GM19239 (cell line): Measurements from ENCODE around the gene ZCWPW2.
A peak's percentile ranks its signal among the peaks of the same experiment; 100 is the strongest.

Experiments used
- DNase-seq: peaks from one replicate; pipeline ENCODE4 v3.0.0; 2011; ENCODE audit warnings: low spot score; ENCODE audit not compliant: insufficient read length
- FAIRE-seq: peaks from 2 replicates; lab custom pipeline; 2011; peaks lifted over from hg19 to GRCh38; lab: Jason Lieb, UNC

Gene ZCWPW2, protein sequence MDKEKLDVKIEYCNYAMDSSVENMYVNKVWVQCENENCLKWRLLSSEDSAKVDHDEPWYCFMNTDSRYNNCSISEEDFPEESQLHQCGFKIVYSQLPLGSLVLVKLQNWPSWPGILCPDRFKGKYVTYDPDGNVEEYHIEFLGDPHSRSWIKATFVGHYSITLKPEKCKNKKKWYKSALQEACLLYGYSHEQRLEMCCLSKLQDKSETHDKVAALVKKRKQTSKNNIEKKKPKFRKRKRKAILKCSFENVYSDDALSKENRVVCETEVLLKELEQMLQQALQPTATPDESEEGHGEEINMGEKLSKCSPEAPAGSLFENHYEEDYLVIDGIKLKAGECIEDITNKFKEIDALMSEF

DNA sequence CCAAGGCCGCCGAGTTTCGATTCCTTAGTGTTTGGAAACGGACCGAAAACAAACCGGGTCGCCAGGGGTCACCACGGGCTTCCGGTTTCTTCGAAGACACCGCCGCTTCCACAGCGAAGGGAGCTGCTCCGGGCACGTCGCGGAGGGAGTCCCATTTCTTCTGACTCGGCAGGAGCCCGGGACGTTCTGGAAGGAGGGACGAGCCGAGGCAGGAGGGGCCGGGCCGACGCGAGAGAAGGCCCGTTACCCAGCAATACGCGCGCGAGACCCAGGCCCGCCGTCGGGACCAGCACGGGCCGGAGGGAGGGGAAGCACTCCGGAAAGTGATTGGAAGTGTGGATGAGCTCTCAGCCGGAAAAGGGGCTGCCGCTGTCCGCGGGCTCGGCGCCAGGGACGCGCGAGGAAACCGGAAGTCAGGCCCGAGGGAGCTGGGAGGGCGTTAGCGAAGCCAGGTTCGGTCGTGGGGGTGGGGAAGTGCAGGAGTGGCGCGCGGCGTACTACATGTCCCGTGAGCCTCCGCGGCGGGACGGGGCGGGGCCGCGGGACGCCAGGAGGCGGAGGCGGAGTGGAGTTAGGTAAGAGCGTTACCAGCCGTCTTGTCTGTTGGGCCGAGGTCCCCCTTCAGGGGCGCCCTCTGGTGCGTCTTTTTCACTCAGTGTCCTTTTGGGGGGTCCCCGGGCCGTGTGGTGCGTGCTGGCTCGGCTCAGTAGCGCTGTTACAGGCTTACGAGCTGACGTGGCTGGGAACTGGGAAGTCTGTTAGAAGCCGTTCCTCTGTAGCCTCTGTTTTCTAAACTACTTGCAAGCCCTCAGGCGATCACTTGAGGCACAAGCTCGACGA, at the start of gene ZCWPW2, which contains the start of gene AZI2:
TSS of gene ZCWPW2 (plus strand) at position 93 of the 840 bp plus-strand sequence. CDS start 64,348 bp downstream, outside the sequence.
TSS of gene AZI2 (minus strand) at position 196 of the 840 bp plus-strand sequence. CDS start 8,207 bp downstream, outside the sequence.
- DNase-seq (peak; percentile 37), FAIRE-seq (peak; percentile 98)

DNA sequence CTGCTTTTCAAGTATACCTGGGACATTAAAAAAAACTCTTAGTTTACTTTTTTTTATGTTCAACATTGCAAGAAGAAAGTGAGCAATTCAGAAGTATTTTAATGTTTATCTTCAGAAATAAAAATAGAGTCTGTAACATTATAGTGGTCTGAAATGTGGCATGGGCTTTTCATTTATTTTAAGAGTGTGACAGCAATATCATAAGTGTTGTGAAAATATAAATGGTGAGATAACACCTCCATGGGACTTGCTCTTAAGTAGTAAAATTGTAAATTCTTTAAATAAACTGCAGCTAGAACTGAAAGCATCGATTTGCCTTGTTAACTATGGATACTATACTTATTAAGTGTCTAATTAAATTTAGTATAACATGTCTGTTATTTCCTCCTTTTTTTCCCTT, 48.8 kb upstream of the ZCWPW2 start:
- no peak for DNase-seq
- FAIRE-seq, result no peak

DNA sequence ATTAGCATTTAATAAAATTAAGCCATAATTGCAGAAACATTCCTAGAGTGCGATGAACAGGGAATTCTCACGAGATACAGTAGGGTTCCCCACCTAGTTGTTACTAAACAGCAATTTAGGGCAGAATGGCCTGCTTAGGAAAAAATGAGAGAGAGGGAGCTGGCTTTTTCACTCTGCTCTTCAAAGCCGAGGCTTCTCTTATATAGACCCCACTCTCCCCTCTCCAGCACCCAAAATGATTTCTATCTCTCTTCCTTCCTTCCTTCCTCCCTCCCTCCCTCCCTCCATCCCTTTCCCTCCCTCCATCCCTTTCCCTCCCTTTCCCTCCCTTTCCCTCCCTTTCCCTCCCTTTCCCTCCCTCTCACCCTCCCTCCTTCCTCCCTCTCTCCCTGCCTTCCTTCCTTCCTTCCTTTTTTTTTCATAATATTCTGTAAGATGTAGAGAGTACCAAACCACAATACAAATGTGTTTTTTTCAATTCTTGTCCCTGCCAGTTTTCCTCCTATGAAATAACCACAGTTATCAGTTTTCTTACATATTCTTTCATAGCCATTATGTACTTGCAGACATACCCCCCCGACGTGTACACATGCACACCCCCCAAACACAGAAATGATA, 48.1 kb upstream of the ZCWPW2 start:
- no peak for FAIRE-seq

DNA sequence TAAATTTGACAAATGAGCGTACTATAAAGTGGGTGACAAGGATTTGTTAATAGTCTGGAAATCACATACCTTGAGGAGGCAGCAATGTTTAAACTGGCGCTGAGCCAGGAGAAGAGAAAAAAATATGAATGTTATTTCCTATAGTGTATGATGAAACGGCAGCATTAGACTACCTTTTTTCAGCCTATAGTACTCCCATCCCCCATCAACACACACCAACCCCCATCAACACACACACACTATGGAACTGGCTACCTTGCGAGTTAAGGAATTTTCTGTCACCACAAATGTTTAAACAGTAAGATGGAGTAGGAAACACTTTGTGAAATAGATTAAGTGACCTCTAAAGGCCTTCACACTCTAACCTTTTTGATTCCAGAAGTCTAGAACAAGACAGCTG, 46.8 kb upstream of the ZCWPW2 start:
- no peak for FAIRE-seq
- DNase-seq, result no peak

More for the DNA sequence above, 48.1 kb upstream of the ZCWPW2 start:
- DNase-seq, result no peak

DNA sequence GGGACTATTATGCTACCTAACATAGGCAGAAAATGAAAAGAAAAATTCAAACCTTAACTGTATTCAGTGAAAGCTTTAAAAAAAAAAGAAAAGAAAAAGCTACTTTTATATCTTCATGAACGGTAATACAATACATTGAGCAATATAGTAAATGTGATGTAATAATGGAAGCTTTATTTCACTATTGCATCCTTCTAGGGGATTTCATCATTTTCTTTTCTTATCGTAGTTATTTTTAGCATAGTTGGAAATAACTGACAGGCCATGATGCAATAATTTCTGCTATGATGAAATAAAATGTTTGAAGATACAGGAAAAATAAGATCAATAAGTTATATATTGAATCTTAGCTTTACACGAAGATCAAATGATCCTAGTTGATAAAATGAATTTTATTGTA, 40.3 kb upstream of the ZCWPW2 start:
- no peak for DNase-seq
- FAIRE-seq, result no peak

DNA sequence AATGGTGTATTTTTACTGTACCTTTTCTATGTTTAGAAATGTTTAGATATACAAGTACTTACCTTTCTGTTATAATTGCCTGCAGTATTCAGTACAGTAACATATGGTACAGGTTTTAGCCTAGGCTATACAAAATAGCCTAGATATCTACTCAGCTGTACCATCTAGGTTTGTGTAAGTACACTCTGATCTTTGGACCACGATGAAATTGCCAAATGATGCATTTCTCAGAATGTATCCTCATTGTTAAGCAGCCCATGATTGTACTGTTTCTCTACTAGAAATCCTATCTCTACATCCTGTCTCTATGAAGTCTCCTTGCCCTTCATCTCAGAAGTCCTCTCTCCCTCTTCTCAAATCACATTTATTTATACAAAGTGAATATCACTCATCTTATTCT, 32.8 kb upstream of the ZCWPW2 start:
- DNase-seq, result no peak
- no peak for FAIRE-seq

DNA sequence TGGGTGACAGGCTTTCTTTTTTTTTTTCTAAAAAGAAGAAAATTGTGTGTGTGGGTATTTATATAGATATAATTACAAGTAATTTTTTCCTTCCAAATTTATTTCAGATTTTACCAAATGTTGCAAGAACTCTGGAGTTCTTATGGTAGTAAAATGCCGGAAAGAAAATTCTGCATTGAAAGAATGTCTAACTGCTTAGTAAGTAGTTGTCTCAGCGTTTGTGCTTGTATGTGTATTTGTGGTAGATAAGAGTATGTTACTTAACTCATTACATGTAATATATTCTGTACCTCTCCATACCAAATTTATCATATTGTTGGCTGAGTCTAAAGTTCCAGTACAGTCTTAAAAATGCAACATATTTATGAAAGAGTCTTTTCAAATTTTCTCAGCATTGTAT, 32.3 kb upstream of the ZCWPW2 start:
- FAIRE-seq, result no peak
- no peak for DNase-seq

DNA sequence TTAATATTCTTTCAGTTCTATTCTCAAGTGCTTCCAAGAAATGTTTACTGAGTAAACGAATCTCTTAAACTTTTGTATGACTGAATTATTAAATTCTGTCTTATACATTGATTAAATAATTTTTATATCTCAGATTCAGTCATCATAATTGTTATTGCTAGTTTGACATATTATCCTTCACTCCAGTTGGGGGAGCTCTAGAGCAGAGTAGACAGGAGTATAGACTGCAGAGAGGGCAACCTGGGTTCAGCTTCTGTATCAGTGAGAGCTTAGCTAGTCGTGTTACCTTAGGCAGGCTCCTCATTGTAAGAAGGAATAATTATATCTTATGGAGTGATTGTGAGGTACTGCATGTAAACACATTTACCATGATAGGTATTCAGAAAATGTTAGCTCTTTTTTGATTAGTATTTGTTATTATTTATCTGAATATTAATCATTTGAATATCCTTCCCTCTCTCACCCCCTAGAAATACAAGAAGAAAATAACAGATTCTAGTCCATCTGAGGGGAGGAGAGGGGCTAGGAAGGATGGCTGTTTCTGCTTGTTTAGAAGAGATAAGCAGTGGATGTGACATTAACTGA, 31.0 kb upstream of the ZCWPW2 start:
- peak; percentile 8 for DNase-seq

DNA sequence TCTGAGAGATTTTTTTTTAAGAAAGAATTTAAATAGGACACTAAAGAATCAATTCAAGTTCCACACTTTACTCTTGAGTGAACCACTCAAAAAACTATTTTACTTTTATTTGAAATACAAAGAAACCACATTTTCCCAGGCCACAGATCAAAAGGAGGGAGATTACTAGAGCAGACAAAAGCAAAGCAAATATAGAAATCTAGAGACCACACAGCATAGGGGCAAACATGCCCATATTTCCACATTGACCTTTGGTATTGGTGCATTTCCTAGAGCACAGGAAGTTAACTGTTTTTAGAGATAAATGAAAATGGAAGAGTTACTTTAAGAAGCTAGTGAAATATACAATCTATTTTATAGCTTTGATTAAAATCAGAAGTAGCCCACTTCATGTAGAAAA, 27.5 kb upstream of the ZCWPW2 start:
- DNase-seq (no peak), FAIRE-seq (no peak)

More for the DNA sequence above, 31.0 kb upstream of the ZCWPW2 start:
- no peak for FAIRE-seq

DNA sequence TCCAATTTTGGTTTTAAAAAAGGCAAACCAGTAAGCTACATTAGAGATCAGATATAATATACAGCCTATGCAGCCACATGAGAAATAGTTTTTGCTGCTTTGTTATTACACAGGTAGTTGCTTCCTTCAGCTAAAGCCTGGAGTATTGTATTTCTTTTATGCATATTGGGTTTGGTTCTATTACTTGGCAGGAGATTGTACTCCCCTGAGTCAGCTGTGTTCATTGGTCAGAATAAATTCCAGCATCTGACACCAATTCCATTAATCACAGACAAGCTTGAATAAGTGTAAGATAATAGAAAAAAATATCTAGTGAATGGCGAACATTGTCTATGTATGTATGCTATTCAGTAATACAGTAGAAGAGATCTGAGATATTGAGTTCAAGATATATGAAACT, 26.1 kb upstream of the ZCWPW2 start:
- no peak for DNase-seq
- FAIRE-seq, result no peak

DNA sequence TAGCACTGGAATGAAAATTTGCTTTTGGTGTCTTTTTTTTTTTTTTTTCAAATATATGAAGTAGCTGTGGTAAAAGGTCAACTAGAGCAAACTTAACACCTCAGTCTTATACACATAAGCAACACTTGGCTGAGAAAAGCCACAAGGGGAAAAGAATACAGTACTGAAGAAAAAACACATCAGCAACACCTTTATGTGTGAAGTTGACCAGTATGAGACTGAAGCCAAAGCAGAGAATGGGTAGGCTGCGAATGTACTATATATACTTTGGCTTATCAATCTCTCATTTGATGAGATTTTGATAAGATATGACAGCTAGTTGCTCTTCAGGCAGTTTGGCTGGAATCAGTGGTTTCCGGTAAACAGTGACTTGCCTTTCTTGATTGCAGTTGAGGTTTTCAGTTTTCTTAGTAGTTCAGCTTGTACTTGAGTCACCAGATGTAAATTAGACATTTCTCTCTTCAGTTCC, 22.0 kb upstream of the ZCWPW2 start:
- FAIRE-seq, result peak; percentile 44

DNA sequence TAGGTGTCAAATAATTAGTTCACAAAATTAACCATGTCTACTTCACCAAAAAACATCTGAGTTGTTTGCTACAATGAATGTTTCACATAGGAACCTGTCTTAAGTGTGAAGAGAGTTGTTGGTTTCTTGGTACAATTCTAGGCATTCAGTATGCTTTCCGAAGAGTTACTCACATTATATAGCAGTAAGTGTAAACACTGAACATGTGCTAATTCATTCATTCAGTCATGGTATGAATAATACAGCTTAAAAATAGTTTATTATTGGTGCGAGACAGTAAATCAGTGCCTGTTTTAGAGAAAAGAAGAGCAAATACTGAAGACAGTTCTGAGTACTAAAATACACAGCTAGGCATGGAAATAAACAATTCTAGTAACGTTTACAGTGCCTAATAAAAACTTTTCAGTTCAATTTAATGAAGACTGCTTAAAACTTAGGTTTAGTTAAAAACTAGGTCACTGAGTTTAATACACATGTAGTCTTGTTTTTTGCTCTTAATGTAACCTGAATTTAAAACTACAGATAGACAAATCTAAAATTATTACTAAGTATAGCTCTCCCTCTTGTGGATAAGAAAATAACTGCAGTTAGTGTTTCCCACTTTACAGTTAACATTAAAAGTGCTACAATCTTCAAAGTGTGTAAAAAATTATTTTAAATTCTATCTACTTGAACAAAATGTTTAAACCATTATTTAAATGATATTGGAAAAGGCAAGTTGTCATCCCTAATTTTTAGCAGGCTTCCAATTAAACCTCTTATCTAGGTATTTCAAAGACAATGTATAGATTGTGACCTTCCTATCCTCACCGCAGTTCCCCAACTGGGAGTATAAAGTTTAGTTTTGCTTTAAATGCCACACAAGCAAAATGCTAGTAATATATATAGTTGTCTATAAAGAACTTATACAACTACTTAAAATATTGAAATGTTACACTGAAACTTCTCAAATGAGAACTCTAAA, 20.1 kb upstream of the ZCWPW2 start:
- FAIRE-seq, result no peak
- DNase-seq, result no peak

More for the DNA sequence above, 22.0 kb upstream of the ZCWPW2 start:
- DNase-seq, result no peak

DNA sequence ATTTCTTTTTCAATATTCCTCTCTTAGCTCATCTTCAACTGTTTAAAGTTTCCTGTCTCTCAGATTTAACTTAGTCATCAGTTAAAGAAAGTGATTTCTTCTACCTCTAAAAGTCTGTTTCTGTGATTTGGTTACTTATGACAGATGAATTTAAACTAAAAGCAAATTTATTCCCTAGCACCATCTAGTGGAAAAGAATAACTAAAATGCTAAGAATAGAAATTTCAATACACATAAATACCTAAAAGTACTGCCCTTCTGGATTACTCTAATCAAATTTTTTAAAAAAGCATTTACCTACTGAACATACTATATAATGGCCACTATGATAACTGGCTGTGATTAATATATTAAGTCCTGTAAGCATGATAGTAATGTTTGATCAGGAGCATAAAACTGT, 14.0 kb upstream of the ZCWPW2 start:
- DNase-seq, result no peak
- peak; percentile 69 for FAIRE-seq

DNA sequence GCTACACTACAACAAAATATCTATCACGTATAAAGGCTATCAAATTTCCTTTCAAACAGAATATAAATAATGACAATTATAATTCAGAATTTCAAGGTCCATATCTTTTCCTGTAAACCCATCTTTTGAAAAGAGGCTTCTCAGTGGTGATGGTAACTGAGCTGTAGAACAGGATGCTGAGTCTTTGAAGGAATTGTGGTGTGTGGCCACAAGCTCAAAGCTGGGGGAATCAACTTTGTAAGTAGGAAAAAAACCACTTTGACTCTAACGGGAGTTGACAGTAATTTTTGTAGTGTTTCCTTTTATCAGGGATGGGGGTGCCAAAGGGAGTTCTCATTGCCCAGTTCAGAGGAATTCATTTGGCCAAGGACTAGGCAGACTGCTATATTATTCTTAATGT, 13.3 kb upstream of the ZCWPW2 start:
- DNase-seq, result no peak
- FAIRE-seq, result no peak

DNA sequence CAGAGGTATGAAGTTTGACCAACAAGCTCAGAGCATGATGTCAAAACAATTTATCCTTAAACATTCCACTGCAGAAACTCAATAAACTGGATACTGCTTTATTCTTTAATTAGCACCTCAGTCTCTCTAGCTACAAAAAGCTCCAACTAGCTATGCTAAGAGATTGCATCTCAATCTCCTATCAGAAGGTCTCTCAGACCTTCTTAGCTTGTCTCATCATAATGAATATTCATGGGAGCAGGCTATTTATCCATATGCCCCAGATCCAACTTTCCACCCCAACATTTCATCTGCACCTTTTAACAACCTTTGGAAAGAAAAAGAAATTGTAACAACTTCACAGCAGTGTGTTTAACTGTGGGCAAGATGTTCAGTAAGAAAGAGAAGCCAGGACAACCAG, 11.3 kb upstream of the ZCWPW2 start:
- DNase-seq, result no peak
- FAIRE-seq, result no peak

DNA sequence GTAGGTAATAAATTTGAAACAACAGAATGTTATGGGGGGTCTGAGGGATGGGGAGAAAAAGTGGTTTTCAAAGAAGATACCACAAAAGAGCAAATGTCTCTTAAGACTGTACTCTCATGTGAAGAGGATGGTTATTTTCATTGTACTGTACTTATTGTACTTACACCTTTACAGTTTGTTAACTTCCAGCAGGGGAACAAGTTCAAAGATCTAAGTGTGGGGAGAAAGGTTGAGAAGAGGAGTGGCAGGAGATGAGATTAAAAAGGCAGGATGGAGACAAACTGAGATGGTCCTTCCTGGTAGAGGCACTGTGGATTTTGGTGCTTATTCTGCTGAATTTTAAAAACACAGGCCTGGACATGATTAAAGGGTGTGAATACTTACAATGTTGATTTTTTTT, 5.4 kb upstream of the ZCWPW2 start:
- FAIRE-seq (peak; percentile 14), DNase-seq (no peak)

DNA sequence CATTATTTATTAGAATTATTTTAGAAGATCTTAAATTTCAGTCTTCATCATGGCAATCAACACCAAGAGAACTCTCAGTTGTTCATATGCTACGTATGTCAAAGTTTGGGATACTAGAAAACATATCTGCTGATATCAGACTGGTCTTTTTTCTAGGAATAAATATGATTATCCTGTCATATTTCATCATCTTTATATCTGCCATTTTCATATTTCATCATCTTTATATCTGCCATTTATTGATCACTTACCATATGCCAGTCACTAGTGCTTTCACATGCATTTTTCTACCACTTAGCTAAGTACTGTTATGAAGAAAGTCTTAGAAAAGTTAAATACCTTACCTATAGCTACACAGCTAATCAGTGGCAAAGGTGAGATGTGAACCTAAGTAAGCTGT, 2.8 kb upstream of the ZCWPW2 start:
- no peak for FAIRE-seq

DNA sequence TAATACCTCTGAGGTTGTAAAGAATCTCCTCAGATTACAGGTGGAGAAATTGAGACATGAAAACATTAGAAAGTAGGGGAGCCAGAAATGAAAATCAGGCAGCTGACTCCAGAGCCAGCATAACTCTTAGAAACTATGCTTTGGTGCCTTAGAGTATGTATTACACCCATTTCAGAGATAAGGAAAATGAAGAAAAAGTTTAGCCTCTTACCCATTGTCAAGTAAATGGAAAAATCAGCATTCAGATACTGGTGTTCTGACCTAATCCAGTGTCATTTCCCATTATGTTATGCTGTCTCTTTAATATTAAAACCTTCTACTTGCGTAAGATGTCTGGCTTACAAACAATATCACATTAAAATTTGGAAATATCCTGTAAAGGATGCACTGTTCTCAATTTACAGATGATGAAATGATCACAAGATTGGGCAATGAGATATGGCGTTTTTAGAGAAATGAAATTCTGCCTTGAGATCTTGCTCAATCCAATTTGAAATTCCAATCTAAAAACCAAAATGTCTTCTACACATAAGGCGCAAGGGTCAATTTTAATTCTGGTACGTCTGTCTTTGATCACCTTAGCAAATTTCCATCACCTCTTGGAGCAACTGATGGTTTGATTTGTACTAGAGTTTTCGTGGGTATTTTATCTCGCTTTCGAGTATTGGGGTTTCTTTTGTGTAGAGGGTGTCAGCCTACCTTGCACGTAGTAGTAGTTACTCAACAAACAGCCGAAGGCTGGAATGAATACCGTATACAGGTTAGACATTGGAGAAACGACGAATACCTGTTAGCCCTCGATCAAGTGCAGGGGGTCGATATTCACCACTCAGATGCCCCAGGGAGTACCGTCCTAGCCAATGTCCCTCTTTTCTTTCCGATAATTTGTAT, 902 bp upstream of the ZCWPW2 start:
- DNase-seq (no peak), FAIRE-seq (no peak)

More for the DNA sequence above, 2.8 kb upstream of the ZCWPW2 start:
- no peak for DNase-seq
